Measurements from ENCODE around the gene ASIC4. TPM values are rescaled to one million over a fixed set of nuclear protein-coding genes. Genes with fewer than 3 reads are reported as not detected.

Gene ASIC4
- total RNA-seq, 1 experiment from 2014 or later, result 2.1 TPM

DNA sequence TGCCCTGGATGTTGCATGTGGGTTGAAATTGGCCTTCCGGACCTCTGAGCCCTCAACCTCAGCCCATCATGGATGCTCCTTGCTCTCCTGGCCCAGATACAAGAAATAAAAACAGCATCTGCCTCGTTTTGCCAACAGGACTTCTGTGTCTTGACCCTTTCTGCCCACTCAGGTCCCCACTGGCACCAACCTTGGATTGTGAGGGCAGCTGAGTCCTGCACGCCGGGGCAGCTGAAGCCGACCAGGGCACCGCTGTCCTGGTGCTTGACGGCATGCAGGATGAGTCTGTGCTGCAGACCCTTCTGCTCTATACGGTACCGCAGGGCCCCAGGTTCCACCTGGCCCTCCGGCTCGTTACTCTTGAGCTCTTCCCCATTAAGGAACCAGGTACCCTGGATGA lies 52.4 kb downstream of the ASIC4 start:
- BruUV-seq (replicated peaks), result no TSS peak
- RAD21 ChIA-PET (ENCODE audit: low non-redundant PET in 1 of 2, low total read pairs in 2 of 2, uncharacterized antibody in 2 of 2, unreplicated experiment in 2 of 2), result no interaction called here
- ATAC-seq (no peak), DNase-seq (ENCODE audit: low read depth, low spot score) (no peak)
- no peak overlapping the region for H3K27ac ChIP-seq (ENCODE audit: low read depth, low read length)
- no peaks in the 10 kb centered on the region for H3K27me3 ChIP-seq (ENCODE audit: insufficient read depth, low read length)
- H3K4me3 ChIP-seq (replicated peaks in 1 of 2; ENCODE audit: low read depth in 1 of 2, low read length in 2 of 2), result no peak overlapping the region
- no peaks in the 10 kb centered on the region for H3K9me2 ChIP-seq (ENCODE audit: insufficient read depth)
- H3K36me3 ChIP-seq (ENCODE audit: control insufficient read depth in 1 of 2, insufficient read depth in 2 of 2, low read length in 2 of 2), result no peaks in the 10 kb centered on the region
- no peak overlapping the region for H3K9ac ChIP-seq (ENCODE audit: low read length)
- POLR2A ChIA-PET, result no interaction called here
- H3K79me2 ChIP-seq (ENCODE audit: insufficient read depth, low read length), result no peaks in the 10 kb centered on the region
- H2AFZ ChIP-seq (ENCODE audit: low read depth, low read length, poor library complexity, severe bottlenecking), result no peak overlapping the region
- no peaks in the 10 kb centered on the region for H3K4me1 ChIP-seq (ENCODE audit: control insufficient read depth in 1 of 2, insufficient read depth in 2 of 2, low read length in 2 of 2)
- H3K4me2 ChIP-seq (ENCODE audit: low read length), result no peak overlapping the region
- no peaks in the 10 kb centered on the region for H4K20me1 ChIP-seq (ENCODE audit: insufficient read depth)
- TF ChIP-seq EGR1 (IDR thresholded peaks at IDR 0.05; ENCODE audit: low read depth) (no peak), ZNF274 (IDR thresholded peaks at IDR 0.05; ENCODE audit: low read depth, low read length) (no peak), JUND (IDR thresholded peaks at IDR 0.05) (no peak), EZH2 (IDR thresholded peaks at IDR 0.05) (no peak), SIN3A (IDR thresholded peaks at IDR 0.05; ENCODE audit: low read depth) (no peak), FOSL1 (IDR thresholded peaks at IDR 0.05; ENCODE audit: low read depth) (no peak), YY1 (IDR thresholded peaks at IDR 0.05; ENCODE audit: extremely low read depth, insufficient replicate concordance, low read depth, low read length) (no peak), ZFX (IDR thresholded peaks at IDR 0.05) (no peak), RAD21 (IDR thresholded peaks at IDR 0.05; ENCODE audit: low read depth) (no peak), EZH2phosphoT487 (IDR thresholded peaks at IDR 0.05; ENCODE audit: borderline replicate concordance) (no peak), ELF1 (IDR thresholded peaks at IDR 0.05; ENCODE audit: borderline replicate concordance, low read depth) (no peak), SRF (IDR thresholded peaks at IDR 0.05; ENCODE audit: low read depth) (no peak)
- TF ChIP-seq, protein P1, sequence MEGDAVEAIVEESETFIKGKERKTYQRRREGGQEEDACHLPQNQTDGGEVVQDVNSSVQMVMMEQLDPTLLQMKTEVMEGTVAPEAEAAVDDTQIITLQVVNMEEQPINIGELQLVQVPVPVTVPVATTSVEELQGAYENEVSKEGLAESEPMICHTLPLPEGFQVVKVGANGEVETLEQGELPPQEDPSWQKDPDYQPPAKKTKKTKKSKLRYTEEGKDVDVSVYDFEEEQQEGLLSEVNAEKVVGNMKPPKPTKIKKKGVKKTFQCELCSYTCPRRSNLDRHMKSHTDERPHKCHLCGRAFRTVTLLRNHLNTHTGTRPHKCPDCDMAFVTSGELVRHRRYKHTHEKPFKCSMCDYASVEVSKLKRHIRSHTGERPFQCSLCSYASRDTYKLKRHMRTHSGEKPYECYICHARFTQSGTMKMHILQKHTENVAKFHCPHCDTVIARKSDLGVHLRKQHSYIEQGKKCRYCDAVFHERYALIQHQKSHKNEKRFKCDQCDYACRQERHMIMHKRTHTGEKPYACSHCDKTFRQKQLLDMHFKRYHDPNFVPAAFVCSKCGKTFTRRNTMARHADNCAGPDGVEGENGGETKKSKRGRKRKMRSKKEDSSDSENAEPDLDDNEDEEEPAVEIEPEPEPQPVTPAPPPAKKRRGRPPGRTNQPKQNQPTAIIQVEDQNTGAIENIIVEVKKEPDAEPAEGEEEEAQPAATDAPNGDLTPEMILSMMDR (IDR thresholded peaks at IDR 0.05 in 2 of 3, conservative IDR thresholded peaks at IDR 0.05 in 1 of 3; ENCODE audit: borderline replicate concordance in 1 of 3, insufficient read depth in 1 of 3, low read depth in 2 of 3, low read length in 2 of 3), result no peak
- TF ChIP-seq, protein P2, sequence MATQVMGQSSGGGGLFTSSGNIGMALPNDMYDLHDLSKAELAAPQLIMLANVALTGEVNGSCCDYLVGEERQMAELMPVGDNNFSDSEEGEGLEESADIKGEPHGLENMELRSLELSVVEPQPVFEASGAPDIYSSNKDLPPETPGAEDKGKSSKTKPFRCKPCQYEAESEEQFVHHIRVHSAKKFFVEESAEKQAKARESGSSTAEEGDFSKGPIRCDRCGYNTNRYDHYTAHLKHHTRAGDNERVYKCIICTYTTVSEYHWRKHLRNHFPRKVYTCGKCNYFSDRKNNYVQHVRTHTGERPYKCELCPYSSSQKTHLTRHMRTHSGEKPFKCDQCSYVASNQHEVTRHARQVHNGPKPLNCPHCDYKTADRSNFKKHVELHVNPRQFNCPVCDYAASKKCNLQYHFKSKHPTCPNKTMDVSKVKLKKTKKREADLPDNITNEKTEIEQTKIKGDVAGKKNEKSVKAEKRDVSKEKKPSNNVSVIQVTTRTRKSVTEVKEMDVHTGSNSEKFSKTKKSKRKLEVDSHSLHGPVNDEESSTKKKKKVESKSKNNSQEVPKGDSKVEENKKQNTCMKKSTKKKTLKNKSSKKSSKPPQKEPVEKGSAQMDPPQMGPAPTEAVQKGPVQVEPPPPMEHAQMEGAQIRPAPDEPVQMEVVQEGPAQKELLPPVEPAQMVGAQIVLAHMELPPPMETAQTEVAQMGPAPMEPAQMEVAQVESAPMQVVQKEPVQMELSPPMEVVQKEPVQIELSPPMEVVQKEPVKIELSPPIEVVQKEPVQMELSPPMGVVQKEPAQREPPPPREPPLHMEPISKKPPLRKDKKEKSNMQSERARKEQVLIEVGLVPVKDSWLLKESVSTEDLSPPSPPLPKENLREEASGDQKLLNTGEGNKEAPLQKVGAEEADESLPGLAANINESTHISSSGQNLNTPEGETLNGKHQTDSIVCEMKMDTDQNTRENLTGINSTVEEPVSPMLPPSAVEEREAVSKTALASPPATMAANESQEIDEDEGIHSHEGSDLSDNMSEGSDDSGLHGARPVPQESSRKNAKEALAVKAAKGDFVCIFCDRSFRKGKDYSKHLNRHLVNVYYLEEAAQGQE (IDR thresholded peaks at IDR 0.05; ENCODE audit: low read depth), result no peak
- H3K9me3 ChIP-seq (ENCODE audit: control insufficient read depth in 1 of 2, insufficient read depth in 1 of 2, low read depth in 1 of 2, low read length in 2 of 2), result no peaks in the 10 kb centered on the region
- intact Hi-C loops (cut with micrococcal nuclease), result no loop called here
- CTCF ChIA-PET, result no interaction called here
